ENCODE measurements around the gene MLIP. TPM values are rescaled to one million over a fixed set of nuclear protein-coding genes. Genes with fewer than 3 reads are reported as not detected.
"Not testable (repeated sequence)": the region's sequence is repeated elsewhere in the genome, so short reads cannot be mapped to it uniquely, and the experiment has no call there.

Gene MLIP
- total and polyA plus RNA-seq, 2 experiments from 2014 or later = not detected

DNA sequence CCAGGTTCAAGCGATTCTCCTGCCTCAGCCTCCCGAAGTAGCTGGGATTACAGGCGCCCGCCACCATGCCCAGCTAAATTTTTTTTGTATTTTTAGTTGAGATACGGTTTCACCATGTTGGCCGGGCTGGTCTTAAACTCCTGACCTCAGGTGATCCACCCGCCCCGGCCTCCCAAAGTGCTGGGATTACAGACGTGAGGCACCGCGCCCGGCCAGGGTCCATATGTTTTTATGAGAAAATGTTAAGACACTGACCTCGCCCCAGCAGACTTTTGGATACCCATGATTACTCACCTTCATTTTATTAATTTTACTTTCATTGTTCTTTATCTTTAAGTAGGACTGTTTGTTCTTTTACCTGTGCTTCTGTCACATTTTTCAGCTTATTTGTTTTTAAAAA, 29.7 kb upstream of the MLIP start:
- not testable (repeated sequence) for H3K4me3 ChIP-seq; H3K27me3 ChIP-seq (ENCODE audit: insufficient read depth); H3K36me3 ChIP-seq (ENCODE audit: insufficient read depth); H3F3A ChIP-seq (replicated peaks; ENCODE audit: low read depth); ATAC-seq; H3K9me3 Mint-ChIP-seq; H3K4me1 ChIP-seq (ENCODE audit: insufficient read depth); H3K4me1 Mint-ChIP-seq; H3K79me2 ChIP-seq (replicated peaks; ENCODE audit: insufficient read depth); H2AFZ ChIP-seq; H3K27ac Mint-ChIP-seq; H3K4me3 Mint-ChIP-seq; H4K20me1 ChIP-seq (replicated peaks; ENCODE audit: insufficient read depth); H3K4me2 ChIP-seq; H3K9me2 ChIP-seq (ENCODE audit: insufficient read depth); H3K27ac ChIP-seq (ENCODE audit: low read depth); H3K27me3 Mint-ChIP-seq (ENCODE audit: insufficient read depth, low read depth, poor library complexity); H3K36me3 Mint-ChIP-seq (ENCODE audit: low read depth); DNase-seq (ENCODE audit: low spot score)

DNA sequence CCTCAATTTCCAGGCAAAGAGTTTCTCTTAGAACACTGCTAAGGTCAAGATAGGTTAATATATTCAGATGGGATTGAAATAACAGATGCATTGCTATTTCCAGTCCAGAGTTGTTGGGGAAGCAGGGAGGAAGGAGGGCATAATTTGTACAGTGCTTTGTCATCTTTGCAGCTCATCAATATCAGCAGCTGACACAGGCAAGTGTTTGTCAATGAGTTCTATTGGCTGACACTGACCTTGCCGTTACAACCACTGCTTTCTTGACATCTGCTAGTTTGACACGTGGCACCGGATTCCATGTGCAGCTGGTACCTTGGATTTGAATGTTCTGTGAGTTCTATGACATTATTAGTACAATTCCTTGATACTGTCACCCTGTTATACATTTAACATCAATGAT, 28.0 kb upstream of the MLIP start:
- no peak for TF ChIP-seq STAT1 (IDR thresholded peaks at IDR 0.05; ENCODE audit: unreplicated experiment)
- no peak for TF ChIP-seq ZNF331 (CRISPR knock-in tag; IDR thresholded peaks at IDR 0.05; ENCODE audit: low read depth)
- TF ChIP-seq POLR2AphosphoS5 (IDR thresholded peaks at IDR 0.05; ENCODE audit: low read depth) = no peak
- TF ChIP-seq, protein P1, sequence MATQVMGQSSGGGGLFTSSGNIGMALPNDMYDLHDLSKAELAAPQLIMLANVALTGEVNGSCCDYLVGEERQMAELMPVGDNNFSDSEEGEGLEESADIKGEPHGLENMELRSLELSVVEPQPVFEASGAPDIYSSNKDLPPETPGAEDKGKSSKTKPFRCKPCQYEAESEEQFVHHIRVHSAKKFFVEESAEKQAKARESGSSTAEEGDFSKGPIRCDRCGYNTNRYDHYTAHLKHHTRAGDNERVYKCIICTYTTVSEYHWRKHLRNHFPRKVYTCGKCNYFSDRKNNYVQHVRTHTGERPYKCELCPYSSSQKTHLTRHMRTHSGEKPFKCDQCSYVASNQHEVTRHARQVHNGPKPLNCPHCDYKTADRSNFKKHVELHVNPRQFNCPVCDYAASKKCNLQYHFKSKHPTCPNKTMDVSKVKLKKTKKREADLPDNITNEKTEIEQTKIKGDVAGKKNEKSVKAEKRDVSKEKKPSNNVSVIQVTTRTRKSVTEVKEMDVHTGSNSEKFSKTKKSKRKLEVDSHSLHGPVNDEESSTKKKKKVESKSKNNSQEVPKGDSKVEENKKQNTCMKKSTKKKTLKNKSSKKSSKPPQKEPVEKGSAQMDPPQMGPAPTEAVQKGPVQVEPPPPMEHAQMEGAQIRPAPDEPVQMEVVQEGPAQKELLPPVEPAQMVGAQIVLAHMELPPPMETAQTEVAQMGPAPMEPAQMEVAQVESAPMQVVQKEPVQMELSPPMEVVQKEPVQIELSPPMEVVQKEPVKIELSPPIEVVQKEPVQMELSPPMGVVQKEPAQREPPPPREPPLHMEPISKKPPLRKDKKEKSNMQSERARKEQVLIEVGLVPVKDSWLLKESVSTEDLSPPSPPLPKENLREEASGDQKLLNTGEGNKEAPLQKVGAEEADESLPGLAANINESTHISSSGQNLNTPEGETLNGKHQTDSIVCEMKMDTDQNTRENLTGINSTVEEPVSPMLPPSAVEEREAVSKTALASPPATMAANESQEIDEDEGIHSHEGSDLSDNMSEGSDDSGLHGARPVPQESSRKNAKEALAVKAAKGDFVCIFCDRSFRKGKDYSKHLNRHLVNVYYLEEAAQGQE (IDR thresholded peaks at IDR 0.05; ENCODE audit: unreplicated experiment) = no peak
- TF ChIP-seq, protein P2, sequence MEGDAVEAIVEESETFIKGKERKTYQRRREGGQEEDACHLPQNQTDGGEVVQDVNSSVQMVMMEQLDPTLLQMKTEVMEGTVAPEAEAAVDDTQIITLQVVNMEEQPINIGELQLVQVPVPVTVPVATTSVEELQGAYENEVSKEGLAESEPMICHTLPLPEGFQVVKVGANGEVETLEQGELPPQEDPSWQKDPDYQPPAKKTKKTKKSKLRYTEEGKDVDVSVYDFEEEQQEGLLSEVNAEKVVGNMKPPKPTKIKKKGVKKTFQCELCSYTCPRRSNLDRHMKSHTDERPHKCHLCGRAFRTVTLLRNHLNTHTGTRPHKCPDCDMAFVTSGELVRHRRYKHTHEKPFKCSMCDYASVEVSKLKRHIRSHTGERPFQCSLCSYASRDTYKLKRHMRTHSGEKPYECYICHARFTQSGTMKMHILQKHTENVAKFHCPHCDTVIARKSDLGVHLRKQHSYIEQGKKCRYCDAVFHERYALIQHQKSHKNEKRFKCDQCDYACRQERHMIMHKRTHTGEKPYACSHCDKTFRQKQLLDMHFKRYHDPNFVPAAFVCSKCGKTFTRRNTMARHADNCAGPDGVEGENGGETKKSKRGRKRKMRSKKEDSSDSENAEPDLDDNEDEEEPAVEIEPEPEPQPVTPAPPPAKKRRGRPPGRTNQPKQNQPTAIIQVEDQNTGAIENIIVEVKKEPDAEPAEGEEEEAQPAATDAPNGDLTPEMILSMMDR (conservative IDR thresholded peaks at IDR 0.05; ENCODE audit: low read depth in 2 of 2) = no peak
- no peak for TF ChIP-seq NANOG (IDR thresholded peaks at IDR 0.05; ENCODE audit: borderline replicate concordance)
- TF ChIP-seq EZH2phosphoT487 (IDR thresholded peaks at IDR 0.05; ENCODE audit: unreplicated experiment) = no peak
- Histone ChIP-seq H3K27me3 (ENCODE audit: insufficient read depth) (no peaks in the 10 kb centered on the region), H3K4me3 (no peak overlapping the region), H3K36me3 (ENCODE audit: insufficient read depth) (no peaks in the 10 kb centered on the region), H3K4me2 (no peak overlapping the region), H3K27ac (ENCODE audit: low read depth) (no peak overlapping the region), H3K4me1 (ENCODE audit: insufficient read depth) (no peaks in the 10 kb centered on the region), H3K9me2 (ENCODE audit: insufficient read depth) (no peaks in the 10 kb centered on the region; the same call in 1 of the 2 replicates), H4K20me1 (replicated peaks; ENCODE audit: insufficient read depth) (no peaks in the 10 kb centered on the region), H3K79me2 (replicated peaks; ENCODE audit: insufficient read depth) (no peaks in the 10 kb centered on the region), H3F3A (replicated peaks; ENCODE audit: low read depth) (no peaks in the 10 kb centered on the region), H2AFZ (peak overlapping the region; percentile 18; the same call in 1 of the 2 replicates)
- Mint-ChIP-seq H3K4me3 (no peak overlapping the region), H3K36me3 (ENCODE audit: low read depth) (no peaks in the 10 kb centered on the region), H3K27ac (no peak overlapping the region), H3K9me3 (no peaks in the 10 kb centered on the region), H3K27me3 (ENCODE audit: insufficient read depth, low read depth, poor library complexity) (no peaks in the 10 kb centered on the region), H3K4me1 (no peaks in the 10 kb centered on the region)
- DNase-seq (ENCODE audit: low spot score) (no peak), ATAC-seq (no peak)
